H9 (cell line): ENCODE data around the gene PHF11. TPM values are rescaled to one million over a fixed set of nuclear protein-coding genes. Genes with fewer than 3 reads are reported as not detected.

Experiments
- DNase-seq: peaks from one replicate; pipeline ENCODE4 v3.0.0-alpha.2; 2017
- H2AFZ ChIP-seq: one replicate; pipeline ENCODE4 v1.6.1; 2013; ENCODE audit warnings: mild to moderate bottlenecking, low read length, control low read depth, moderate library complexity
- H2AK5ac ChIP-seq: 2 replicates; pipeline ENCODE4 v1.6.1; 2013; ENCODE audit warnings: low read length, control low read depth, mixed read lengths; ENCODE audit not compliant: insufficient read length
- H2BK120ac ChIP-seq: one replicate; pipeline ENCODE4 v1.6.1; 2013; ENCODE audit warnings: low read depth, mild to moderate bottlenecking, low read length, control low read depth, inconsistent platforms; ENCODE audit not compliant: poor library complexity, severe bottlenecking
- H2BK12ac ChIP-seq: 2 replicates; pipeline ENCODE4 v1.6.1; 2013; ENCODE audit warnings: low read length, control low read depth, mixed read lengths, low read depth; ENCODE audit not compliant: insufficient read length
- H2BK15ac ChIP-seq: 2 replicates; pipeline ENCODE4 v1.6.1; 2013; ENCODE audit warnings: low read depth, low read length, control low read depth
- H2BK20ac ChIP-seq: one replicate; pipeline ENCODE4 v1.6.1; 2013; ENCODE audit warnings: low read depth, mild to moderate bottlenecking, low read length, control low read depth, inconsistent platforms; ENCODE audit not compliant: poor library complexity, severe bottlenecking
- H2BK5ac ChIP-seq: 2 replicates; pipeline ENCODE4 v1.6.1; 2013; ENCODE audit warnings: low read length, control low read depth, mixed read lengths; ENCODE audit not compliant: insufficient read length
- H3K14ac ChIP-seq: 2 replicates; pipeline ENCODE4 v1.6.1; 2013; ENCODE audit warnings: low read length, control low read depth; ENCODE audit not compliant: insufficient read depth
- H3K18ac ChIP-seq: 2 replicates; pipeline ENCODE4 v1.6.1; 2013; ENCODE audit warnings: low read depth, mild to moderate bottlenecking, mixed read lengths, low read length, control low read depth; ENCODE audit not compliant: insufficient read length
- H3K23ac ChIP-seq: 2 replicates; pipeline ENCODE4 v1.6.1; 2013; ENCODE audit warnings: low read length, control low read depth, mixed read lengths, low read depth; ENCODE audit not compliant: insufficient read length
- H3K23me2 ChIP-seq: 2 replicates; pipeline ENCODE4 v1.6.1; 2013; ENCODE audit warnings: low read depth, mild to moderate bottlenecking, mixed read lengths, low read length, control low read depth; ENCODE audit not compliant: insufficient read length, poor library complexity, severe bottlenecking
- H3K27ac ChIP-seq: 2 replicates; pipeline ENCODE4 v1.5.1; 2013; ENCODE audit warnings: low read length, control low read depth, mixed read lengths, low read depth; ENCODE audit not compliant: insufficient read length
- H3K27me3 ChIP-seq: 2 replicates; pipeline ENCODE4 v1.6.1; 2013; ENCODE audit warnings: low read length, control low read depth, inconsistent platforms; ENCODE audit not compliant: insufficient read depth
- H3K4ac ChIP-seq: 2 replicates; pipeline ENCODE4 v1.6.1; 2013; ENCODE audit warnings: low read depth, mild to moderate bottlenecking, control low read depth, inconsistent platforms, low read length, moderate library complexity
- H3K4me1 ChIP-seq: 2 replicates; pipeline ENCODE4 v1.6.1; 2013; ENCODE audit warnings: low read length, control low read depth, inconsistent platforms; ENCODE audit not compliant: insufficient read depth
- H3K4me2 ChIP-seq: 2 replicates; pipeline ENCODE4 v1.6.1; 2013; ENCODE audit warnings: low read length, control low read depth, mixed read lengths; ENCODE audit not compliant: insufficient read length, insufficient read depth
- H3K56ac ChIP-seq: 2 replicates; pipeline ENCODE4 v1.6.1; 2013; ENCODE audit warnings: low read depth, mild to moderate bottlenecking, mixed read lengths, low read length, control low read depth; ENCODE audit not compliant: insufficient read length
- H3K79me1 ChIP-seq: 2 replicates; pipeline ENCODE4 v1.6.1; 2013; ENCODE audit warnings: low read depth, mild to moderate bottlenecking, moderate library complexity, low read length, control low read depth, inconsistent platforms; ENCODE audit not compliant: insufficient read depth, poor library complexity, severe bottlenecking
- H3K79me2 ChIP-seq: 2 replicates; pipeline ENCODE4 v1.6.1; 2013; ENCODE audit warnings: low read length, control low read depth, inconsistent platforms; ENCODE audit not compliant: insufficient read depth
- H3K9ac ChIP-seq: 2 replicates; pipeline ENCODE4 v1.6.1; 2013; ENCODE audit warnings: low read length, control low read depth, mixed read lengths; ENCODE audit not compliant: insufficient read length; ENCODE audit errors: extremely low read depth
- H3K9me3 ChIP-seq: one replicate; pipeline ENCODE4 v1.6.1; 2013; ENCODE audit warnings: low read depth, low read length, inconsistent platforms; ENCODE audit not compliant: control insufficient read depth
- H3T11ph ChIP-seq: one replicate; pipeline ENCODE4 v1.6.1; 2013; ENCODE audit warnings: mild to moderate bottlenecking, low read length, control low read depth, inconsistent platforms
- H4K20me1 ChIP-seq: one replicate; pipeline ENCODE4 v1.6.1; 2013; ENCODE audit not compliant: control insufficient read depth, insufficient read length, insufficient read depth
- H4K5ac ChIP-seq: 2 replicates; pipeline ENCODE4 v1.6.1; 2013; ENCODE audit warnings: low read depth, mild to moderate bottlenecking, mixed read lengths, low read length, control low read depth; ENCODE audit not compliant: insufficient read length
- H4K8ac ChIP-seq: replicated peaks from 2 replicates; pipeline ENCODE4 v1.6.1; 2013; ENCODE audit warnings: low read length, control low read depth, mixed read lengths, low read depth; ENCODE audit not compliant: insufficient read length
- H4K91ac ChIP-seq: 2 replicates; pipeline ENCODE4 v1.6.1; 2013; ENCODE audit warnings: low read depth, mild to moderate bottlenecking, moderate library complexity, mixed read lengths, low read length, control low read depth; ENCODE audit not compliant: insufficient read length
- H3K27ac Mint-ChIP-seq, 3 experiments: 2 replicates in 2 of 3; 3 replicates in 1 of 3; pipeline ENCODE4 v1.8.0; 2020 to 2021; ENCODE audit warnings: mixed read lengths in 3 of 3, mild to moderate bottlenecking in 1 of 3, moderate library complexity in 1 of 3
- H3K27me3 Mint-ChIP-seq: 2 replicates; pipeline ENCODE4 v1.8.0; 2021; ENCODE audit warnings: low read depth, mild to moderate bottlenecking, moderate library complexity, mixed read lengths
- H3K36me3 Mint-ChIP-seq, 3 experiments: 2 replicates in 2 of 3; 3 replicates in 1 of 3; pipeline ENCODE4 v1.8.0; 2020 to 2021; ENCODE audit warnings: low read depth in 3 of 3, mixed read lengths in 3 of 3; ENCODE audit not compliant: insufficient read depth in 1 of 3
- H3K4me1 Mint-ChIP-seq, 2 experiments: 2 replicates each; pipeline ENCODE4 v1.8.0; 2020; ENCODE audit warnings: mixed read lengths in 2 of 2
- H3K4me3 Mint-ChIP-seq, 2 experiments: 2 replicates in 1 of 2; 3 replicates in 1 of 2; pipeline ENCODE4 v1.8.0; 2020 to 2021; ENCODE audit warnings: mild to moderate bottlenecking in 2 of 2, mixed read lengths in 2 of 2, moderate library complexity in 1 of 2
- H3K9me3 Mint-ChIP-seq, 2 experiments: 2 replicates in 1 of 2; 3 replicates in 1 of 2; pipeline ENCODE4 v1.8.0; 2020; ENCODE audit warnings: mild to moderate bottlenecking in 2 of 2, mixed read lengths in 2 of 2, moderate library complexity in 1 of 2
- CTCF ChIP-seq: fragments of 200-600 bp; sonication (generic); conservative IDR thresholded peaks from 3 replicates; pipeline ENCODE4 v1.8.0; 2021; ENCODE audit warnings: antibody characterized with exemption, mild to moderate bottlenecking
- WGBS: extraction: QIAGEN DNeasy Blood & Tissue Kit; methylation state at CpG from one replicate; pipeline ENCODE4 v1.1.7; 2013; ENCODE audit warnings: missing lambda C conversion rate, low lambda C conversion rate, mixed read lengths; ENCODE audit not compliant: insufficient read length; ENCODE audit errors: extremely low coverage; 5-methylcytosine and 5-hydroxymethylcytosine counted together
- total RNA-seq: library from RNA; stranded (reverse); gene quantifications from 2 replicates; pipeline ENCODE4 v1.2.1, GENCODE V29; 2021

Gene PHF11
- total RNA-seq, 1 experiment from 2014 or later = 13.5 TPM

DNA sequence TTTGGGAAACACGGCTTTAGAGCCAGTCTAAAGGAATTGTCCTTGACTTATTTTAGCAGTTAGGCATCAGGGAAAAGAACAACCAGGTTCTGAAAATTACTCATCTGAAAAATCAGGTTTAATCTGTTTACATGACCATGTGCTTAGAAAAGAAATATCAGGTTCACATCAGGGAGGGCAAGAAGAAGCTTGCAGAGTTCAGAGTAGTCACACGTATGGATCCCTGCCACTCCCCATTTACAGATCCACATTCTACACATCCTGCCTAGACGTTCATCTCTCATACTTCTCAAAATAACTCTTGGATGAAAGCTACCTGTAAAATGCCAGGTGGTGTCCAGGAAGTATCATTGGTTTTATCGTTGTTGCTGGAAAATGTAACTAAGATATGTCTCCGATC lies 14.0 kb upstream of the PHF11 start:
- Mint-ChIP-seq H3K36me3 (peaks cover 0 to 8% (median 0%) of the 10 kb centered on the region in 3 experiments; a peak in 3 of 7 replicates), H3K4me3 (no peak overlapping the region), H3K27me3 (no peaks in the 10 kb centered on the region), H3K4me1 (no peaks in the 10 kb centered on the region), H3K9me3 (no peaks in the 10 kb centered on the region), H3K27ac (no peak overlapping the region)
- DNase-seq = no peak
- no peak overlapping the region for H2BK12ac ChIP-seq
- H3K79me2 ChIP-seq = no peaks in the 10 kb centered on the region
- H4K20me1 ChIP-seq = no peaks in the 10 kb centered on the region
- H3K23ac ChIP-seq = no peak overlapping the region
- no peak overlapping the region for H2BK120ac ChIP-seq
- H4K91ac ChIP-seq = no peak overlapping the region
- no peak overlapping the region for H3K4ac ChIP-seq
- H2BK15ac ChIP-seq = no peak overlapping the region
- no peak overlapping the region for H3K27ac ChIP-seq
- H4K8ac ChIP-seq = no peak overlapping the region
- no peaks in the 10 kb centered on the region for H3K23me2 ChIP-seq
- no peaks in the 10 kb centered on the region for H3K79me1 ChIP-seq
- H2AK5ac ChIP-seq = no peak overlapping the region
- no peaks in the 10 kb centered on the region for H3K27me3 ChIP-seq
- no peak overlapping the region for H3K4me2 ChIP-seq
- WGBS = no CpG with 5 or more reads among the region's 5 CpGs
- no peak overlapping the region for H4K5ac ChIP-seq
- no peak for TF ChIP-seq CTCF
- no peak overlapping the region for H2BK20ac ChIP-seq
- no peak overlapping the region for H3K14ac ChIP-seq
- H3K9ac ChIP-seq = no peak overlapping the region
- H3K56ac ChIP-seq = no peak overlapping the region
- H2BK5ac ChIP-seq = no peak overlapping the region
- no peaks in the 10 kb centered on the region for H3K4me1 ChIP-seq
- H3K18ac ChIP-seq = no peak overlapping the region
- H3K9me3 ChIP-seq = no peaks in the 10 kb centered on the region
- H2AFZ ChIP-seq = no peak overlapping the region
- H3T11ph ChIP-seq = no peak overlapping the region
